ENCODE measurements around the gene PKN3.

DNA sequence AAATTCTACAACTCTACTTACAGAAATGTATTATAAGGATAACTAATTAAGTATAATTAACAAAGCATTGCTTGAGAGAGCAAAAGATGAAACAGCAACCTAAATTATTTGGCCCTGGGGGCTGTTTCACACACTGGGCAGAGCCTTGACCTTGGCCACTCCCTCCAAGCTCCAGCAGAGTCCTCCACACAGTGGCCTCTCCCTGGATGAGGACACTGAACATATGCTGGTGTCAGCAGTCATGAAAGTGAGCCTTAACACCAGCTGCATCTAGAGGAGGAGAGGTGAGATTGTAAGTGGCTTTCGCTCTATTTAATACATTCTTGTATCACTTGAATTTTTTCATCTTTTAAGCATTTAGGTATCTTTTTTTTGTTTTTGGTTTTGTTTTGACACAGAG, 44.9 kb downstream of the PKN3 start:
- TF ChIP-seq RARB (CRISPR knock-in tag; IDR thresholded peaks at IDR 0.05) (no peak), ZFP30 (CRISPR knock-in tag; IDR thresholded peaks at IDR 0.05) (no peak), BACH2 (CRISPR knock-in tag; IDR thresholded peaks at IDR 0.05; ENCODE audit: borderline replicate concordance) (no peak)
- TF ChIP-seq, protein P1, sequence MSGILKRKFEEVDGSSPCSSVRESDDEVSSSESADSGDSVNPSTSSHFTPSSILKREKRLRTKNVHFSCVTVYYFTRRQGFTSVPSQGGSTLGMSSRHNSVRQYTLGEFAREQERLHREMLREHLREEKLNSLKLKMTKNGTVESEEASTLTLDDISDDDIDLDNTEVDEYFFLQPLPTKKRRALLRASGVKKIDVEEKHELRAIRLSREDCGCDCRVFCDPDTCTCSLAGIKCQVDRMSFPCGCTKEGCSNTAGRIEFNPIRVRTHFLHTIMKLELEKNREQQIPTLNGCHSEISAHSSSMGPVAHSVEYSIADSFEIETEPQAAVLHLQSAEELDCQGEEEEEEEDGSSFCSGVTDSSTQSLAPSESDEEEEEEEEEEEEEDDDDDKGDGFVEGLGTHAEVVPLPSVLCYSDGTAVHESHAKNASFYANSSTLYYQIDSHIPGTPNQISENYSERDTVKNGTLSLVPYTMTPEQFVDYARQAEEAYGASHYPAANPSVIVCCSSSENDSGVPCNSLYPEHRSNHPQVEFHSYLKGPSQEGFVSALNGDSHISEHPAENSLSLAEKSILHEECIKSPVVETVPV (CRISPR knock-in tag; IDR thresholded peaks at IDR 0.05), result no peak
